Left ventricle myocardium superior (tissue), 1 donor: Measurements from ENCODE around the gene P4HA2. TPM values are rescaled to one million over a fixed set of nuclear protein-coding genes. Genes with fewer than 3 reads are reported as not detected.
A peak's percentile ranks its signal among the peaks of the same experiment; 100 is the strongest.

Experiments used
- ATAC-seq: fragments of 200-7000 bp; cut with Tn5 transposase; one replicate; pipeline ENCODE4 v1.9.1; 2020; ENCODE audit warnings: mild to moderate bottlenecking, moderate library complexity
- DNase-seq: peaks from one replicate; pipeline ENCODE4 v3.0.0-alpha.2; 2020
- intact Hi-C: fragments of 100-400 bp; cut with micrococcal nuclease; formaldehyde crosslinking; loops from one replicate; pipeline ENCODE4 v1.11.0; 2022
- long read RNA-seq: library from polyadenylated mRNA; unstranded; transcript quantifications from one replicate; pipeline ENCODE4 v2.0.0, GENCODE V29; 2021
- total RNA-seq: library from RNA; stranded (reverse); fragmentation: NEBNext Ultra II Directional; extraction: Animal tissue kit (Norgen Biotek cat#: 25700); gene quantifications from one replicate; pipeline ENCODE4 v1.2.1, GENCODE V29; 2021
- donor health status: DM: no; HTN: yes; CAD: no; lungs with severe emphysema.

P4HA2 gene
- 78.4 TPM for total RNA-seq
- long read RNA-seq, transcript P4HA2-202 (15 exons, 2,313 nt), result major isoform, 83 of 237 reads
- long read RNA-seq, transcript P4HA2-203 (16 exons, 2,223 nt), result minor isoform, 14 of 237 reads
- long read RNA-seq, transcript P4HA2-201 (16 exons, 2,230 nt), result minor isoform, 9 of 237 reads
- long read RNA-seq, partial matches to known transcripts, result 33 of 237 reads
- long read RNA-seq, other reads (novel, unspliced or antisense), result 97 of 237 reads

GRCh38 chr5:132227485-132228240 is at the start of gene P4HA2:
P4HA2 (minus strand) TSS chr5:132227853; CDS start chr5:132218626, 9,227 bp downstream.
- DNase-seq (peak; percentile 93), ATAC-seq (peak; percentile 89)
- intact Hi-C loops, result no loop called here

GRCh38 chr5:132277256-132277655 is 49.6 kb upstream of the P4HA2 start:
- intact Hi-C loops, result no loop called here
- ATAC-seq, result no peak
- no peak for DNase-seq

GRCh38 chr5:132275367-132276220 is 47.9 kb upstream of the P4HA2 start:
- intact Hi-C loops, result no loop called here
- ATAC-seq (no peak), DNase-seq (no peak)

- no peak for DNase-seq
- intact Hi-C loops, result no loop called here
- no peak for ATAC-seq
Observed at GRCh38 chr5:132274050-132274792, 46.6 kb upstream of the P4HA2 start.

GRCh38 chr5:132273631-132274030 is 46.0 kb upstream of the P4HA2 start:
- ATAC-seq, result no peak
- intact Hi-C loops, result no loop called here

GRCh38 chr5:132272311-132273210 is 44.9 kb upstream of the P4HA2 start:
- peak; percentile 68 for DNase-seq
- peak; percentile 49 for ATAC-seq
- intact Hi-C loops, result no loop called here

More at GRCh38 chr5:132273631-132274030, 46.0 kb upstream of the P4HA2 start:
- no peak for DNase-seq

GRCh38 chr5:132271251-132272246 is 43.9 kb upstream of the P4HA2 start:
- intact Hi-C loops, result no loop called here
- ATAC-seq (peak; percentile 57), DNase-seq (no peak)

GRCh38 chr5:132270706-132271105 is 43.1 kb upstream of the P4HA2 start:
- ATAC-seq (no peak), DNase-seq (no peak)
- intact Hi-C loops, result no loop called here

- DNase-seq (no peak), ATAC-seq (no peak)
- intact Hi-C loops, result no loop called here
Observed at GRCh38 chr5:132270335-132270665, 42.6 kb upstream of the P4HA2 start.

- intact Hi-C loops, result no loop called here
- ATAC-seq, result no peak
- no peak for DNase-seq
Observed at GRCh38 chr5:132269635-132270334, 42.1 kb upstream of the P4HA2 start.

- intact Hi-C loops, result no loop called here
- no peak for ATAC-seq
- no peak for DNase-seq
Observed at GRCh38 chr5:132268769-132269551, 41.3 kb upstream of the P4HA2 start.

GRCh38 chr5:132267931-132268768 is 40.5 kb upstream of the P4HA2 start:
- intact Hi-C loops, result no loop called here
- no peak for ATAC-seq
- no peak for DNase-seq

GRCh38 chr5:132267166-132267739 is 39.6 kb upstream of the P4HA2 start:
- intact Hi-C loops, result no loop called here
- no peak for DNase-seq
- ATAC-seq, result no peak

GRCh38 chr5:132266836-132267160 is 39.1 kb upstream of the P4HA2 start:
- intact Hi-C loops, result no loop called here
- ATAC-seq (no peak), DNase-seq (no peak)
